Activated naive CD4-positive, alpha-beta T cell treated with anti-CD3 and anti-CD28 coated beads for 36 hours (primary cell): ENCODE data around the gene GPATCH2. TPM values are rescaled to one million over a fixed set of nuclear protein-coding genes. Genes with fewer than 3 reads are reported as not detected.

ENCODE experiments used
- CTCF ChIA-PET: fragments of 350-600 bp; sonication (Branson Sonifier 250); formaldehyde crosslinking; loops from one replicate; lab custom pipeline; 2021; ENCODE audit warnings: antibody characterized with exemption; lab: Charles Lee
- DNase-seq: peaks from one replicate; pipeline ENCODE4 v3.0.0-alpha.2; 2020
- H3K27ac Mint-ChIP-seq: one replicate; pipeline ENCODE4 v1.8.0; 2021; ENCODE audit warnings: mild to moderate bottlenecking, mixed read lengths
- H3K27me3 Mint-ChIP-seq: one replicate; pipeline ENCODE4 v1.8.0; 2021; ENCODE audit warnings: low read depth, mixed read lengths
- H3K36me3 Mint-ChIP-seq: one replicate; pipeline ENCODE4 v1.8.0; 2021; ENCODE audit warnings: low read depth, mixed read lengths
- H3K4me1 Mint-ChIP-seq: one replicate; pipeline ENCODE4 v1.8.0; 2021; ENCODE audit warnings: low read depth, mixed read lengths
- H3K4me3 Mint-ChIP-seq: one replicate; pipeline ENCODE4 v1.8.0; 2021; ENCODE audit warnings: mild to moderate bottlenecking, moderate library complexity, mixed read lengths
- H3K9me3 Mint-ChIP-seq: one replicate; pipeline ENCODE4 v1.8.0; 2021; ENCODE audit warnings: mixed read lengths
- intact Hi-C: fragments of 100-400 bp; cut with micrococcal nuclease; formaldehyde crosslinking; loops from one replicate; pipeline ENCODE4 v1.15.1; 2023
- total RNA-seq, 2 experiments: library from RNA; stranded (reverse); gene quantifications; one replicate each; pipeline ENCODE4 v1.2.3, GENCODE V29; 2021

The GPATCH2 gene
- total RNA-seq, 2 experiments from 2014 or later, result 4.8 to 6.2 TPM

DNA sequence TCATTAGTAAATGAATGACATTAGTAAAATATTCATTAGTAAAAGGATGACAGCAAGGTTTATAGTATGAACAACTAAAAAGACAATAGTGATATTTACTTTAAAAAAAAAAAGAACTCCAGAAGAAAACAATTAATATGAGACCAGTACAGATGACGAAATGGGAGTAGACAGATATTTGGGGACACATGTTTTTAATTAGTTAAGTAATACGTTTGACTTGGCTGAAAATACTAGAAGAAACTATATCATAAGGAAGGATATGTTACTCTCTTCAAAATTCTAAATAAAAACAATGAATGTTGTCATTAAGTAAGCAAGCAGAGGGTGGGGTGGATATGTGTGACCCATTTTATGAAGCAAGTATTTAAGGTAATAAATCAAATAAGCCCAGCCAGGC, 61.9 kb downstream of the GPATCH2 start:
- intact Hi-C loops, result no loop called here
- CTCF ChIA-PET, result no interaction called here
- DNase-seq, result no peak
- Mint-ChIP-seq H3K36me3 (peaks cover 10% of the 10 kb centered on the region), H3K9me3 (no peaks in the 10 kb centered on the region), H3K4me1 (no peaks in the 10 kb centered on the region), H3K27me3 (no peaks in the 10 kb centered on the region), H3K27ac (no peak overlapping the region), H3K4me3 (no peak overlapping the region)

DNA sequence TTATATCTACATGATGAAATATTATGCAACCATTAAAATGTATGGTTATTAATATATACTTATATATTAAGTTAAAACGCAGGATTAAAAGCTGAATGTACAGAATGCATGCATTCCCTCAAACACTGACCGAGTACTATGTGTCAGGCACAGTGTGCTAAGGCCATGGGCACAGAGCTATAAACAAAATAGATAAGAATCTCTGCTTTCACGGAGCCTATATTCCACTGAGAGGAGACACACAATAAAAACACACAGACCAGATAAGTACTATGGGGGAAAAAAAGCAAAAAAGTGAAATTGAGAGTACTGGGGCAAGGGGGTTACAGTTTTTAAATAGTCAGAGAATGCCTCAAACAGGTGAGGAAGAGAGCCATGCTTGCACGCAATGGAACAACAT, 62.7 kb downstream of the GPATCH2 start:
- Mint-ChIP-seq H3K36me3 (peaks cover 9% of the 10 kb centered on the region), H3K4me1 (no peaks in the 10 kb centered on the region), H3K4me3 (no peak overlapping the region), H3K27me3 (no peaks in the 10 kb centered on the region), H3K9me3 (no peaks in the 10 kb centered on the region), H3K27ac (no peak overlapping the region)
- intact Hi-C loops, result no loop called here
- no peak for DNase-seq
- CTCF ChIA-PET, result no interaction called here

DNA sequence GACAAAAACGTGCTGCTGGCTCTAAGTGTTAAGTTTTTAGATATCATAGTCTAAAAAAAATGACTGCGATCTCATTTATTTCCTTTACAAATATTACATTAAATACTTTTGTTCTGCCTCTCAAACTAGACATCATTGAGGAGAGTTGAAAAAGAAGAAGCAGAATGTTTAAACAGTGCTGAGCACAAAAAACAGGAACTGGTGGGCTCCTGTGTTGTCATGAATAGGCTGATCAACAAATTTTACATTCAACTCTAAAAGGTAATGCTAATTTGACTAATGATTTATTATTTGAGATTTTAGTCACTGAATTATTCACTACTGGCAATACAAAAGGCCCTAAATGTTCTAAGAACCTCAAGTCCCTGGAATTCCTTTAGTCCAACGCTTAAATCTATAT, 66.1 kb downstream of the GPATCH2 start:
- Mint-ChIP-seq H3K36me3 (peaks cover 10% of the 10 kb centered on the region), H3K9me3 (no peaks in the 10 kb centered on the region), H3K27ac (no peak overlapping the region), H3K4me3 (no peak overlapping the region), H3K4me1 (no peaks in the 10 kb centered on the region), H3K27me3 (no peaks in the 10 kb centered on the region)
- DNase-seq, result no peak
- CTCF ChIA-PET, result no interaction called here
- intact Hi-C loops, result no loop called here

DNA sequence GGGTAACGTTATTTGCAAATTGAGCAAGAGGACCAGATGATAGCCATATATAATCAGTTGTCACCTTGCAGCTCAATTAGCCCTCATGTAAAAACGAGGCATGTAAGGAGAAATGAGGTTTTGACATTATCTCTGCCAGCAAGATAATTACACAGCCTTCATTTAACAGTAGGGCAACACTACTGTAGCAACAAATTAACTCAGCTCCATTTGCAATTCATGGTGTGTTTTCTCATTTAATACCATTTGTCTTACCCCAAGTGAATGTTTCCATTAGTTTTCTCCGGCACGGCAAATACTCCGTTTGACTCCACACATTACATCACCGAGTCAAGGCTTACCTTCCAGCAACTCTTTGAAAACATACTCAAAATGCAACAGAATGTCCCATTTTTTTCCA, 66.7 kb downstream of the GPATCH2 start:
- H3K9me3 Mint-ChIP-seq, result no peaks in the 10 kb centered on the region
- CTCF ChIA-PET, result no interaction called here
- no peak overlapping the region for H3K27ac Mint-ChIP-seq
- peaks cover 13% of the 10 kb centered on the region for H3K36me3 Mint-ChIP-seq
- intact Hi-C loops, result no loop called here
- no peak overlapping the region for H3K4me3 Mint-ChIP-seq
- no peaks in the 10 kb centered on the region for H3K4me1 Mint-ChIP-seq
- H3K27me3 Mint-ChIP-seq, result no peaks in the 10 kb centered on the region
- DNase-seq, result no peak

DNA sequence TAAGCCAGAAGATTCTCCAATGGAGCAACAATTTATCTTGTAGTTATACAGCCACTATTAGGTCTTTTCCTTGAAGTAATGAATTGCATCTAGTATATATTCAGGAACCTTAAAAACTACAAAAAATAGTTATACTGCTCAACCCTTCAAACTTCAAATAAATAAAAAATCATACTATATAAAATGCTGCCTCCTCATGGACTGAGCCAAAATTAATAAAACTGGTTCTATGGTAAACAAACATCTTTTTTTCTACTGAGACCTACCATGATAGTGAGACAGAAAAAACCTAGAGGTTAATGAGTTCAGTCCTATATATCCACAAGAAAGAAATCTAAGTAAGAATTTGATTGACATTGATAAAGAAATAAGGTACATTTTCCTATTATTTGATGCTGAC, 67.7 kb downstream of the GPATCH2 start:
- CTCF ChIA-PET, result interaction anchor here (0.6 kb wide), 1 partner anchor 264 kb away, joined by 3 read pairs; no protein-coding TSS in a partner anchor
- H3K4me1 Mint-ChIP-seq, result no peaks in the 10 kb centered on the region
- H3K9me3 Mint-ChIP-seq, result no peaks in the 10 kb centered on the region
- no peak overlapping the region for H3K4me3 Mint-ChIP-seq
- peaks cover 13% of the 10 kb centered on the region for H3K36me3 Mint-ChIP-seq
- intact Hi-C loops, result no loop called here
- DNase-seq, result no peak
- H3K27ac Mint-ChIP-seq, result no peak overlapping the region
- H3K27me3 Mint-ChIP-seq, result no peaks in the 10 kb centered on the region

DNA sequence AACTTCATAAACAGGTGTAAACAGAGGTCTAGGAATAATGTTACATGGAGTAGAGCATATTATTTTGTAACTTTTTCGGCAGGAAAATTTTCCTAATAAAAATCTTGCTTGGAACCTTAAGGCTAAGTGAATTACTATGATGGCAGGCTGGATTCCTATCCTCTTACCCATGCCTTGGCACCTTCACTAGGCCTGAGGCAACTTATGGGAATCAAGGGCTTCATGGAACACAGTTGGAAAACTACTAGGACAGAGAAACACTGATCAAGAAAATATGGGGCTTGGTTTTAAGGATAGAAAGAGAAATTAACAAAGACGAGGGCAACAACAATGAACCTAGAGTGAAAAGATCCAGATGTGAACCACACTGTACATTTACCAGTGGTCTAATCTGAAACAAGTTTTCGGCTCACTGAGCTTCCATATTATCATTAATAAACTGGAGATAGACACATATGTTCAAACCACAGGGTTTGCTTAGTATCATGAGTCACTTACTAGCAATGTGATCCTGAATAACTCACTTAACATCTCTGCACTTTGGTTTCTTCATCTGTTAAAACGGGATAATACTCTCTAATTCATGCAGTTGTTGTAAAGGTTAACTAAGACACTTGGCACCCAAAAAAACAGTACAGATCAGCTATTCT, 68.5 kb downstream of the GPATCH2 start:
- Mint-ChIP-seq H3K4me3 (no peak overlapping the region), H3K36me3 (peaks cover 16% of the 10 kb centered on the region), H3K9me3 (no peaks in the 10 kb centered on the region), H3K27me3 (no peaks in the 10 kb centered on the region), H3K4me1 (no peaks in the 10 kb centered on the region), H3K27ac (no peak overlapping the region)
- intact Hi-C loops, result no loop called here
- CTCF ChIA-PET, result no interaction called here
- no peak for DNase-seq

DNA sequence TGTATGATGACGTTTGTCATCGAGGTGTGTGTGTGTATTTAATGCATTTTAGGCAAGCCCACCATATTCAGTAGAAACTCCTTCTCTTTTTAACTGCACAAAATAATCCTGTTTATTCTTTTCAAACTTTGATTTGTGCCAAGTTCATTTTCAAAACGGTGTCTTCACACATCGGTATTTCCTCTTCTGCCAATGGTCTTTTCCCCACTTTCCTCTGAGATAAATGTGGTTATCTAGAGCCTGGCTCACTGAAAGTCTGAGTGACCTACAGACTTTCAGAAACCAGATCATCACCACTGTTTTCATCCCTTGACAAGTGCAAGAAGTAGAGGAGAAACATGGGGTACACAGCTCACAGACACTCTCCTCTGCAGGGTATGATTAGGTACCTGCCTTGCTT, 69.4 kb downstream of the GPATCH2 start:
- no peaks in the 10 kb centered on the region for H3K4me1 Mint-ChIP-seq
- no peak overlapping the region for H3K27ac Mint-ChIP-seq
- no peaks in the 10 kb centered on the region for H3K9me3 Mint-ChIP-seq
- peaks cover 14% of the 10 kb centered on the region for H3K36me3 Mint-ChIP-seq
- H3K4me3 Mint-ChIP-seq, result no peak overlapping the region
- intact Hi-C loops, result no loop called here
- no peaks in the 10 kb centered on the region for H3K27me3 Mint-ChIP-seq
- CTCF ChIA-PET, result no interaction called here
- DNase-seq, result no peak

DNA sequence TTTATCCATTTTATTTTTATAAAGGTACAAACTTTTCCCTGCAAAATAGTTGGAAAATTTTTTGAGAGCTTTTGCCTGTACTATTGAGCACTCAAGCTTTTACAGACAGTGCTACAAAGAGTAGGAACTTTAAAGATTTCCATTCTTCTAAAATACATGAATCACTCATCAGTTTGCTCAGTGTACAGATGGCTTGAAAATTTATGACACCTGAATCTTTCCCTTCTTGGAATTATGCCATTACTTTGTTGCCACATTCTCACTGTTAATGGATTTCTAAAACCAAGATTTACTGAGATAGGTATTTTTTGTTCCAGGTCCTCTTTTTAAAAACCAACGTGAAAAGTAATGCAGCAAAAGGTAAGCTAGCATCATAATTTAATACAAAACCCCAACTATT, 76.0 kb downstream of the GPATCH2 start:
- CTCF ChIA-PET, result no interaction called here
- H3K27me3 Mint-ChIP-seq, result no peaks in the 10 kb centered on the region
- no peak overlapping the region for H3K27ac Mint-ChIP-seq
- no peaks in the 10 kb centered on the region for H3K4me1 Mint-ChIP-seq
- H3K36me3 Mint-ChIP-seq, result peaks cover 11% of the 10 kb centered on the region
- DNase-seq, result no peak
- H3K4me3 Mint-ChIP-seq, result no peak overlapping the region
- intact Hi-C loops, result no loop called here
- no peaks in the 10 kb centered on the region for H3K9me3 Mint-ChIP-seq

DNA sequence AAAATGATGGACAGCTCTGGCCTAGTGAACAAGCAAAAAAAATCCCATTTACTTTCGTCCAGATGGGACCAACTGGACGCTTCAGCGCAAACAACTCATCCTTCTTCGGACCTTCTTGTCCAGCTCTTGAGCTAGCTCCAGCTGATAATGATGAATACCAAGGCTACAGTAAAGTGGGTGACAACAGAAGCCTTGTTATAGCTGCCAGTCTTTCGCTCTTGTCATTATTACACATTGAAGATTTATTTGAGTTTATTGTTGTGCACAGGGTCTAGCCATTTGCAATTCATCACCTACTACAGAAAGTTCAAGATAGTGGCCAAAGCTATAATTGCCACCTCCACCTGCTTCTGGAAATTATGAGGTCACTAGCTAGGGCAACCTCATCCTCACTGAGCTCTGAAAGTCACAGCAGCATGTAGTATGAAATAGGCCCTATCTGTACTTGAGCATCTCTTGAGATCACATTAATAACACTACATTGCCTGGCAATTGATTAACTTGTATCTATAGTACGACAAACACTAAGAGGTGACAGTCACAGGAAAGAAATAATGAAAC, 76.9 kb downstream of the GPATCH2 start:
- peaks cover 12% of the 10 kb centered on the region for H3K36me3 Mint-ChIP-seq
- H3K4me3 Mint-ChIP-seq, result no peak overlapping the region
- no peak overlapping the region for H3K27ac Mint-ChIP-seq
- intact Hi-C loops, result no loop called here
- H3K4me1 Mint-ChIP-seq, result no peaks in the 10 kb centered on the region
- DNase-seq, result no peak
- CTCF ChIA-PET, result no interaction called here
- no peaks in the 10 kb centered on the region for H3K27me3 Mint-ChIP-seq
- peaks cover 4% of the 10 kb centered on the region for H3K9me3 Mint-ChIP-seq

DNA sequence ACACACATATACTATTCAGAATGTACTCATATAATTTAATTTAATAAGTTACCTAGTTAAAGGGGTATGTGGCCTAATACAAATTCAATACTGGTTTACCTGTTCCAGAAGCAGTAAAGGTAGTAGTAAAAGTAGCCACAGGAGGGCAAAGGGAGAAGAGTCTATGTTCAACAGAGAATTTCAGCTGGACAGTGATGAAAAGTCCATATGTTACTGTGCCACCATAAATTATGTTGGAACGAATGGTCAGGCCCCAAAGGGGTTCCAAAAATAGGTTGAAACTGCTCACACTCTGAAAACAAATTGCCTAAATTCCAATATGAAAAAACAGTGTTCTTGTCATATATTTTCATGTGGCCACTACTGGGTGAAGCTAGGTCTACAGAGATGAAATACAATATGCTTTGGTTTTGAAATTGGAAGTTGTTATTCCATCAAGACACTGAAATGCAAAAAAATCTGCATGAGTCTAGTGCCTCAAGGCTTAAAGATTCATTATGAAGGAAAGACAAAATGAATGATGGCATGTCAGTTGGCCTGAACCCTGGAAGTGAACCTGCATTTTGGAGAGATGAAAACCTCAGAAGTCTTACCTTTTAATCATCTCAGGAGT, 78.4 kb downstream of the GPATCH2 start:
- H3K4me3 Mint-ChIP-seq, result no peak overlapping the region
- peaks cover 24% of the 10 kb centered on the region for H3K36me3 Mint-ChIP-seq
- peaks cover 12% of the 10 kb centered on the region for H3K9me3 Mint-ChIP-seq
- CTCF ChIA-PET, result no interaction called here
- DNase-seq, result no peak
- no peaks in the 10 kb centered on the region for H3K27me3 Mint-ChIP-seq
- intact Hi-C loops, result no loop called here
- no peak overlapping the region for H3K27ac Mint-ChIP-seq
- no peaks in the 10 kb centered on the region for H3K4me1 Mint-ChIP-seq

DNA sequence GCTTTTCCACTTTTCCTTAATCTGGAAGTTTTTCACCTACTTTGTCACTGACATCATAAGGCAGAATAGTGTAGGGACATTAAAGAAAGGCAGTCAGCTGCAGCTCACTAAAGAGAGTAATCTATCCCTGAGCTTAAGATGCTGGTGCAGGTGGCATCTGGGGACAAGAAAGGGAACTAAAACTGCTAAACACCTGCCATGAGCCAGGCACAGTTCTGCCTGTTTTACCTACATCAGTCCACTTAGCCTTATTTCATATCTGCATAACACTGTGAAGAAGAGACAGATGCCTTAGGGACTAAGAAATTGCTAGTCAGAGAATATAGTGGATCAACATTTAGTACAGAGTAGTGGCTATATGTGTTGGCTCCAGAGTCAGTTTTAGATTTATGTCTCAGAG, 88.1 kb downstream of the GPATCH2 start:
- DNase-seq, result no peak
- H3K4me3 Mint-ChIP-seq, result no peak overlapping the region
- no peaks in the 10 kb centered on the region for H3K4me1 Mint-ChIP-seq
- no peak overlapping the region for H3K27ac Mint-ChIP-seq
- no peaks in the 10 kb centered on the region for H3K27me3 Mint-ChIP-seq
- peaks cover 5% of the 10 kb centered on the region for H3K9me3 Mint-ChIP-seq
- intact Hi-C loops, result no loop called here
- CTCF ChIA-PET, result no interaction called here
- peaks cover 18% of the 10 kb centered on the region for H3K36me3 Mint-ChIP-seq

DNA sequence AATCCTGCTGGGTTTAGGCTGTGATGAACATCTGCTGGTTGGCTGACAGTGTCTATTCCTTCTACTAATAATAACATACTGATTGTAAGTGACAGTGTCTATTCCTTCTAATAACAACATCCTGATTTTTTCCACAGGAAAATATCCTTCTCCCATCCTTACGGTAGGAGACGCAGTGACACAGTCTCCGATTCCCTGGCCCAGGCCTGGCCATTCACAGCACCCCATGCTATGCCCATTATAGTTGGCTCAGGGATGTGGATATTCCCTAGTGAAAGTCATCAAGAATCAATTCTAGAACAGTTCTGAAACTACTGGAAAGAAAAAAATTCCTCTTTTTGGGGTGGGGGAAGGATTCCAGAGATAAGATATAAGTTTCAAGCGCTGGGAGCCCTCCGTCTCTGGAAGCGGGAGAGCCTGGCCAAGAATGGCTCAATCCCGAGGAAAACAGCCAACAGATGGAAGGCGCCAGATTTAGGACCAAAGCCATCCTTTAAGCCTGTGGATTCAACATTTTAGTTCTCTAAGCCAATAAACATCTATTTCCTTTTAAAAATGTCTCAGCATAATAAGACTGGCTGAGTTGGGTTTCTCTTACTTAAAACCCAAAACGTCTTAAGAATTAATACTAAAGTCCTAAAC, 88.6 kb downstream of the GPATCH2 start:
- intact Hi-C loops, result no loop called here
- Mint-ChIP-seq H3K36me3 (peaks cover 12% of the 10 kb centered on the region), H3K4me3 (no peak overlapping the region), H3K9me3 (no peaks in the 10 kb centered on the region), H3K27me3 (no peaks in the 10 kb centered on the region), H3K4me1 (no peaks in the 10 kb centered on the region), H3K27ac (no peak overlapping the region)
- CTCF ChIA-PET, result no interaction called here
- no peak for DNase-seq

DNA sequence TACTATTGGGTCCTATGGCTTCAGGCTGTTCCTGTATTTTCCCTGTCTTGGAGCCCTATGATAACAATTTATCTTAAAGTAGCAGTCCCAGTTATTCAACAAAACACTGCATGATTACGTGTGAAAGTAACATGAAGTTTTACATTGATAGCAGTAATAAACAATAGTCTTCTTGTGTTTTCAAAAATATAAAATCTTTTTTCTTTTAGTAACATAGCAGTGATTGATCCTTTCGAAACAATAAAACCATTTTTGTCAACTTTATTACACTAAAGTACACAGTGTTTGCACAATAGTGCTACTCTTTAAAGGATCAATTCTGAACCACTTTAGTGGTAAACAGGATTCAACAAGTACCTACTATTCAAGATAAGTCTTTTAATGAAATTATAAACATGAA, 90.6 kb downstream of the GPATCH2 start:
- Mint-ChIP-seq H3K36me3 (peaks cover 4% of the 10 kb centered on the region), H3K27ac (no peak overlapping the region), H3K27me3 (no peaks in the 10 kb centered on the region), H3K4me1 (no peaks in the 10 kb centered on the region), H3K9me3 (no peaks in the 10 kb centered on the region), H3K4me3 (no peak overlapping the region)
- intact Hi-C loops, result no loop called here
- CTCF ChIA-PET, result no interaction called here
- DNase-seq, result no peak
